Esophagus muscularis mucosa (tissue), 4 donors: ENCODE measurements around the gene DDA1.

Source experiments
- EP300 ChIP-seq: sonication (generic); formaldehyde crosslinking; IDR thresholded peaks from one replicate; pipeline ENCODE4 v1.6.1; 2017; ENCODE audit warnings: antibody characterized with exemption
- POLR2A ChIP-seq: fragments of 450-650 bp; IDR thresholded peaks from one replicate; pipeline ENCODE4 v1.6.1; 2017; ENCODE audit warnings: antibody characterized with exemption, moderate library complexity, mild to moderate bottlenecking, low read depth
- POLR2AphosphoS5 ChIP-seq, 2 donors: sonication (generic); formaldehyde crosslinking; IDR thresholded peaks; one replicate each; pipeline ENCODE4 v1.6.1; 2017; ENCODE audit warnings: antibody characterized with exemption in 2 of 2
- TF ChIP-seq, protein P1 (sequence below), 3 experiments: fragments of 200-600 bp in 2 of 3; fragments of 450-650 bp in 1 of 3; sonication (generic) in 2 of 3; IDR thresholded peaks; one replicate each; pipeline ENCODE4 v1.5.1; 2017 to 2019; ENCODE audit warnings: antibody characterized with exemption in 3 of 3, mild to moderate bottlenecking in 2 of 3, moderate library complexity in 1 of 3

DNA sequence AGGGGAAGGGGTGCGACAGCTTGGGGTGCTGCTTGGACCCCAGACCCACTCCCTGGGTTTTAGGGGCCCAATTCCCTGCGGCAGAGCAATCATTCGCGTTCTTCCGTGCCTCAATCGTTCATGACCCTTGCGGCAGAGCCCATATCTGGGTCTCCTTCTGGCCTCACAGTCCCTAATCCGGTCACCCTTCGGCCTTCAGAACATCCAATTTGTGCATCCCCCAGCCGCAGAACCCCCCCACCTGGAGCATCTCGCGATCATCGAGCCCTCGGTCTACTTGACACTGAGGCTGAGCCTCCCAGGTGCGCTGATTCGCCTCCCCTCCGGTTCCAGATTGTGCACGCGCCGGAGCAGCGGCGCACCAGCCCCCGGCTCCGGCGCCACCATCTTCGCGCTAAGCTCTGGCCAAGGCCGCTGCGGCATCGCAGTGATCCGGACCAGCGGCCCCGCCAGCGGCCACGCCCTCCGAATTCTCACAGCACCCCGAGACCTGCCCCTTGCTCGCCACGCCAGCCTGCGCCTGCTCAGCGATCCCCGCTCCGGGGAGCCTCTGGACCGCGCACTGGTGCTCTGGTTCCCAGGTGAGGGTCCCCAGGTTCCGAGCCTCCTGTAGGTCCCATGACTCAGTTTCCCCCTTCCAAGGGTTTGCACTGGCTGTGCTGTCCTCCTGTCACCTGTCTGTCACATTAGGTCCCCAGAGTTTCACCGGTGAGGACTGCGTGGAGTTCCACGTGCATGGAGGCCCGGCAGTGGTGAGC, 28.5 kb downstream of the DDA1 start:
- no peak for TF ChIP-seq POLR2A
- TF ChIP-seq, protein P1, sequence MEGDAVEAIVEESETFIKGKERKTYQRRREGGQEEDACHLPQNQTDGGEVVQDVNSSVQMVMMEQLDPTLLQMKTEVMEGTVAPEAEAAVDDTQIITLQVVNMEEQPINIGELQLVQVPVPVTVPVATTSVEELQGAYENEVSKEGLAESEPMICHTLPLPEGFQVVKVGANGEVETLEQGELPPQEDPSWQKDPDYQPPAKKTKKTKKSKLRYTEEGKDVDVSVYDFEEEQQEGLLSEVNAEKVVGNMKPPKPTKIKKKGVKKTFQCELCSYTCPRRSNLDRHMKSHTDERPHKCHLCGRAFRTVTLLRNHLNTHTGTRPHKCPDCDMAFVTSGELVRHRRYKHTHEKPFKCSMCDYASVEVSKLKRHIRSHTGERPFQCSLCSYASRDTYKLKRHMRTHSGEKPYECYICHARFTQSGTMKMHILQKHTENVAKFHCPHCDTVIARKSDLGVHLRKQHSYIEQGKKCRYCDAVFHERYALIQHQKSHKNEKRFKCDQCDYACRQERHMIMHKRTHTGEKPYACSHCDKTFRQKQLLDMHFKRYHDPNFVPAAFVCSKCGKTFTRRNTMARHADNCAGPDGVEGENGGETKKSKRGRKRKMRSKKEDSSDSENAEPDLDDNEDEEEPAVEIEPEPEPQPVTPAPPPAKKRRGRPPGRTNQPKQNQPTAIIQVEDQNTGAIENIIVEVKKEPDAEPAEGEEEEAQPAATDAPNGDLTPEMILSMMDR (IDR thresholded peaks at IDR 0.05) = no peak
- TF ChIP-seq EP300 = no peak
- no peak for TF ChIP-seq POLR2AphosphoS5 (IDR thresholded peaks at IDR 0.05)
